HepG2 (cell line): ENCODE data around the gene AZU1. TPM values are rescaled to one million over a fixed set of nuclear protein-coding genes. Genes with fewer than 3 reads are reported as not detected.

Experiments
- ASH2L ChIP-seq: fragments of 300-600, 200-600 bp; sonication (generic); IDR thresholded peaks from 2 replicates; pipeline ENCODE4 v1.7.0; 2017; ENCODE audit warnings: low read depth, mild to moderate bottlenecking, moderate library complexity, mixed read lengths, low read length; ENCODE audit not compliant: insufficient read length
- CREM ChIP-seq, 2 experiments: sonication (generic) in 1 of 2; formaldehyde crosslinking in 1 of 2; IDR thresholded peaks; 2 replicates each; pipeline versions ENCODE4 v1.4.0 to v1.6.1; 2016 to 2020; ENCODE audit warnings: antibody characterized with exemption in 1 of 2, mild to moderate bottlenecking in 1 of 2, missing genetic modification reagents in 1 of 2
- HDAC2 ChIP-seq: sonication (generic); formaldehyde crosslinking; IDR thresholded peaks from 2 replicates; pipeline ENCODE4 v1.4.0; 2020; ENCODE audit warnings: missing genetic modification reagents
- IKZF4 ChIP-seq: sonication (generic); formaldehyde crosslinking; IDR thresholded peaks from 2 replicates; pipeline ENCODE4 v1.5.1; 2020; ENCODE audit warnings: borderline replicate concordance, mild to moderate bottlenecking, low read depth, missing genetic modification reagents; ENCODE audit errors: not compliant biosample characterization
- PAX8 ChIP-seq: sonication (generic); formaldehyde crosslinking; IDR thresholded peaks from 2 replicates; pipeline ENCODE4 v1.8.0; 2022; ENCODE audit warnings: mild to moderate bottlenecking, missing genetic modification reagents, borderline replicate concordance
- PHF8 ChIP-seq: sonication (generic); formaldehyde crosslinking; IDR thresholded peaks from 2 replicates; pipeline ENCODE4 v1.5.0; 2020; ENCODE audit warnings: missing genetic modification reagents
- XRCC5 ChIP-seq: fragments of 200-400 bp; formaldehyde crosslinking; optimal IDR thresholded peaks from 2 replicates; pipeline ENCODE3; 2017; ENCODE audit warnings: mild to moderate bottlenecking, low read length
- ZBTB21 ChIP-seq: sonication (generic); formaldehyde crosslinking; IDR thresholded peaks from 2 replicates; pipeline ENCODE4 v1.4.0; 2020; ENCODE audit warnings: missing genetic modification reagents
- ZNF232 ChIP-seq: sonication (generic); formaldehyde crosslinking; IDR thresholded peaks from 2 replicates; pipeline ENCODE4 v1.4.0; 2020; ENCODE audit warnings: missing genetic modification reagents, borderline replicate concordance
- polyA plus RNA-seq, 8 experiments: library from polyadenylated mRNA; depleted of rRNA in 3 of 8; stranded (reverse) in 7 of 8; unstranded in 1 of 8; fragments of >200 nt; fragmentation: Illumina TruSeq in 4 of 8; extraction: Trizol in 4 of 8; gene quantifications; 2 replicates each; pipeline versions ENCODE4 v1.2.1 to v1.2.3, GENCODE V29; 2011 to 2016; ENCODE audit warnings: low read depth in 4 of 8, missing spikeins in 1 of 8, mixed read lengths in 1 of 8; ENCODE audit not compliant: insufficient read depth in 1 of 8
- total RNA-seq, 5 experiments: library from RNA; depleted of rRNA; stranded (reverse); fragments of >200 nt; fragmentation: Illumina TruSeq; extraction: Trizol; gene quantifications; 2 replicates each; pipeline ENCODE4 v1.2.3, GENCODE V29; 2016; ENCODE audit warnings: low read depth in 1 of 5
- TF ChIP-seq, protein P1 (sequence below), 2 experiments: sonication (generic) in 1 of 2; formaldehyde crosslinking in 1 of 2; IDR thresholded peaks; 2 replicates each; pipeline versions ENCODE4 v1.4.0 to v1.6.1; 2016 to 2020; ENCODE audit warnings: borderline replicate concordance in 1 of 2, low read depth in 1 of 2, mild to moderate bottlenecking in 1 of 2, missing genetic modification reagents in 1 of 2
- TF ChIP-seq, protein P2 (sequence below): IDR thresholded peaks from 2 replicates; pipeline ENCODE4 v1.6.1; 2012; ENCODE audit warnings: inconsistent platforms
- TF ChIP-seq, protein P3 (sequence below): sonication (generic); formaldehyde crosslinking; IDR thresholded peaks from 2 replicates; pipeline ENCODE4 v1.8.0; 2022; ENCODE audit warnings: mild to moderate bottlenecking, missing genetic modification reagents, borderline replicate concordance
- TF ChIP-seq, protein P4 (sequence below): sonication (generic); formaldehyde crosslinking; IDR thresholded peaks from 2 replicates; pipeline ENCODE4 v1.5.0; 2020; ENCODE audit warnings: mild to moderate bottlenecking, missing genetic modification reagents, borderline replicate concordance
- TF ChIP-seq, protein P5 (sequence below): sonication (generic); formaldehyde crosslinking; IDR thresholded peaks from 2 replicates; pipeline ENCODE4 v1.5.0; 2020; ENCODE audit warnings: mild to moderate bottlenecking, missing genetic modification reagents, moderate library complexity

The AZU1 gene
- total and polyA plus RNA-seq, 2 of the 13 experiments (the other 11 are each of a cell fraction or from before 2014, with no cell fraction given) = not detected

DNA sequence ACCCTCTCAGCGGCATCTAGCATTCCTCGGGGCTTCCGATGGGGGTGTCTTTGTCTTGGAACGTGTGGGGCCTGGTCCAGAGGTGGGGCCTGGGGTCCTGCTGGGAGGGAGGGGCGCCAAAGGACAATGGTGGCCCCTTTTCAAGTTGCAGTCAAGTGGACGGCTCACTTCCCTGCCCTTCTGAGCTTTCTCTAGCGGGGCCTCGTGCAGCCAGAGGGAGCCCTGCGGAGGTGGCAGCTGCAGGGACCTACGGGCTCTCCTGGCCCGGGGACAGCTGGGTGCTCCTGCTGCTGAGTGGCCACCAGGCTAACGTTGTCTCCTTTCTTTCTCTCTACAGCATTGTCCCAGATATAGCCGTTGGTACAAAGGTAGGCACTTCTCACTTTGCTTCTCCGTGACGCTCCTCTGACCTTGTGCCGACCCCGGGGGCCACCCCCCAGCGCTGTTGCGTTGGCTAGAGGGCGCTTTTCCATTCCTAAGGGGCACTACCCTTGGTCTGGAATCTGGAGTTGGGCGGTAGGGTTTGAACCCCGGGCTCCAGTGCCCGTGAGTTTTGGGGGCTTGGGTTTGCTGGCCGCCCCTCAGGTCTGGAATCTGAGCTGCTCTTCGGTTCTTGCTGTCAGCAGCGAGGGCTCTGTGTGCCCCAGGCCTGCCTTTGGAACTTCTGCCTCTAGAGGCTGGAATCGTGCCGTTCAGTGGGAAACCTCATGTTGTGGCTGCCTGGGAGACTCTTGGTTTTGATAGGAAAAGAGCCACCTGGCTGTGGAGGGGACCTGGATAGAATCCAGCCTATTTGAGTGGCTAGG is 28.4 kb upstream of the AZU1 start (continued):
- TF ChIP-seq, protein P1, sequence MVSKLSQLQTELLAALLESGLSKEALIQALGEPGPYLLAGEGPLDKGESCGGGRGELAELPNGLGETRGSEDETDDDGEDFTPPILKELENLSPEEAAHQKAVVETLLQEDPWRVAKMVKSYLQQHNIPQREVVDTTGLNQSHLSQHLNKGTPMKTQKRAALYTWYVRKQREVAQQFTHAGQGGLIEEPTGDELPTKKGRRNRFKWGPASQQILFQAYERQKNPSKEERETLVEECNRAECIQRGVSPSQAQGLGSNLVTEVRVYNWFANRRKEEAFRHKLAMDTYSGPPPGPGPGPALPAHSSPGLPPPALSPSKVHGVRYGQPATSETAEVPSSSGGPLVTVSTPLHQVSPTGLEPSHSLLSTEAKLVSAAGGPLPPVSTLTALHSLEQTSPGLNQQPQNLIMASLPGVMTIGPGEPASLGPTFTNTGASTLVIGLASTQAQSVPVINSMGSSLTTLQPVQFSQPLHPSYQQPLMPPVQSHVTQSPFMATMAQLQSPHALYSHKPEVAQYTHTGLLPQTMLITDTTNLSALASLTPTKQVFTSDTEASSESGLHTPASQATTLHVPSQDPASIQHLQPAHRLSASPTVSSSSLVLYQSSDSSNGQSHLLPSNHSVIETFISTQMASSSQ (IDR thresholded peaks at IDR 0.05; ENCODE audit: low read depth) = peak; percentile 0; the same call in 1 of the 2 replicates
- TF ChIP-seq, protein P1 (CRISPR knock-in tag; IDR thresholded peaks at IDR 0.05; ENCODE audit: borderline replicate concordance) = no peak
- 0 out of 2 replicates have a peak, but pooled peaks have one; percentile 47 for TF ChIP-seq HDAC2 (CRISPR knock-in tag)
- peak; percentile 31; the same call in 1 of the 2 replicates for TF ChIP-seq CREM (IDR thresholded peaks at IDR 0.05)
- TF ChIP-seq CREM (CRISPR knock-in tag; IDR thresholded peaks at IDR 0.05) = no peak
- TF ChIP-seq ASH2L = peak; percentile 57
- TF ChIP-seq, protein P2, sequence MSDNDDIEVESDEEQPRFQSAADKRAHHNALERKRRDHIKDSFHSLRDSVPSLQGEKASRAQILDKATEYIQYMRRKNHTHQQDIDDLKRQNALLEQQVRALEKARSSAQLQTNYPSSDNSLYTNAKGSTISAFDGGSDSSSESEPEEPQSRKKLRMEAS = peak; percentile 33; the same call in 1 of the 2 replicates
- TF ChIP-seq, protein P3, sequence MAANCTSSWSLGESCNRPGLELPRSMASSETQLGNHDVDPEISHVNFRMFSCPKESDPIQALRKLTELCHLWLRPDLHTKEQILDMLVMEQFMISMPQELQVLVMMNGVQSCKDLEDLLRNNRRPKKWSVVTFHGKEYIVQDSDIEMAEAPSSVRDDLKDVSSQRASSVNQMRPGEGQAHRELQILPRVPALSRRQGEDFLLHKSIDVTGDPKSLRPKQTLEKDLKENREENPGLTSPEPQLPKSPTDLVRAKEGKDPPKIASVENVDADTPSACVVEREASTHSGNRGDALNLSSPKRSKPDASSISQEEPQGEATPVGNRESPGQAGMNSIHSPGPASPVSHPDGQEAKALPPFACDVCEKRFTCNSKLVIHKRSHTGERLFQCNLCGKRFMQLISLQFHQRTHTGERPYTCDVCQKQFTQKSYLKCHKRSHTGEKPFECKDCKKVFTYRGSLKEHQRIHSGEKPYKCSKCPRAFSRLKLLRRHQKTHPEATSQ (CRISPR knock-in tag) = no peak
- 0 out of 2 replicates have a peak, but pooled peaks have one; percentile 34 for TF ChIP-seq ZNF232 (CRISPR knock-in tag)
- 0 out of 2 replicates have a peak, but pooled peaks have one; percentile 12 for TF ChIP-seq ZBTB21 (CRISPR knock-in tag)
- TF ChIP-seq, protein P4, sequence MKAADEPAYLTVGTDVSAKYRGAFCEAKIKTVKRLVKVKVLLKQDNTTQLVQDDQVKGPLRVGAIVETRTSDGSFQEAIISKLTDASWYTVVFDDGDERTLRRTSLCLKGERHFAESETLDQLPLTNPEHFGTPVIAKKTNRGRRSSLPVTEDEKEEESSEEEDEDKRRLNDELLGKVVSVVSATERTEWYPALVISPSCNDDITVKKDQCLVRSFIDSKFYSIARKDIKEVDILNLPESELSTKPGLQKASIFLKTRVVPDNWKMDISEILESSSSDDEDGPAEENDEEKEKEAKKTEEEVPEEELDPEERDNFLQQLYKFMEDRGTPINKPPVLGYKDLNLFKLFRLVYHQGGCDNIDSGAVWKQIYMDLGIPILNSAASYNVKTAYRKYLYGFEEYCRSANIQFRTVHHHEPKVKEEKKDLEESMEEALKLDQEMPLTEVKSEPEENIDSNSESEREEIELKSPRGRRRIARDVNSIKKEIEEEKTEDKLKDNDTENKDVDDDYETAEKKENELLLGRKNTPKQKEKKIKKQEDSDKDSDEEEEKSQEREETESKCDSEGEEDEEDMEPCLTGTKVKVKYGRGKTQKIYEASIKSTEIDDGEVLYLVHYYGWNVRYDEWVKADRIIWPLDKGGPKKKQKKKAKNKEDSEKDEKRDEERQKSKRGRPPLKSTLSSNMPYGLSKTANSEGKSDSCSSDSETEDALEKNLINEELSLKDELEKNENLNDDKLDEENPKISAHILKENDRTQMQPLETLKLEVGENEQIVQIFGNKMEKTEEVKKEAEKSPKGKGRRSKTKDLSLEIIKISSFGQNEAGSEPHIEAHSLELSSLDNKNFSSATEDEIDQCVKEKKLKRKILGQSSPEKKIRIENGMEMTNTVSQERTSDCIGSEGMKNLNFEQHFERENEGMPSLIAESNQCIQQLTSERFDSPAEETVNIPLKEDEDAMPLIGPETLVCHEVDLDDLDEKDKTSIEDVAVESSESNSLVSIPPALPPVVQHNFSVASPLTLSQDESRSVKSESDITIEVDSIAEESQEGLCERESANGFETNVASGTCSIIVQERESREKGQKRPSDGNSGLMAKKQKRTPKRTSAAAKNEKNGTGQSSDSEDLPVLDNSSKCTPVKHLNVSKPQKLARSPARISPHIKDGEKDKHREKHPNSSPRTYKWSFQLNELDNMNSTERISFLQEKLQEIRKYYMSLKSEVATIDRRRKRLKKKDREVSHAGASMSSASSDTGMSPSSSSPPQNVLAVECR (CRISPR knock-in tag) = peak; percentile 35; the same call in 1 of the 2 replicates
- peak; percentile 63 for TF ChIP-seq IKZF4 (CRISPR knock-in tag)
- TF ChIP-seq PHF8 (CRISPR knock-in tag) = no peak
- TF ChIP-seq, protein P5, sequence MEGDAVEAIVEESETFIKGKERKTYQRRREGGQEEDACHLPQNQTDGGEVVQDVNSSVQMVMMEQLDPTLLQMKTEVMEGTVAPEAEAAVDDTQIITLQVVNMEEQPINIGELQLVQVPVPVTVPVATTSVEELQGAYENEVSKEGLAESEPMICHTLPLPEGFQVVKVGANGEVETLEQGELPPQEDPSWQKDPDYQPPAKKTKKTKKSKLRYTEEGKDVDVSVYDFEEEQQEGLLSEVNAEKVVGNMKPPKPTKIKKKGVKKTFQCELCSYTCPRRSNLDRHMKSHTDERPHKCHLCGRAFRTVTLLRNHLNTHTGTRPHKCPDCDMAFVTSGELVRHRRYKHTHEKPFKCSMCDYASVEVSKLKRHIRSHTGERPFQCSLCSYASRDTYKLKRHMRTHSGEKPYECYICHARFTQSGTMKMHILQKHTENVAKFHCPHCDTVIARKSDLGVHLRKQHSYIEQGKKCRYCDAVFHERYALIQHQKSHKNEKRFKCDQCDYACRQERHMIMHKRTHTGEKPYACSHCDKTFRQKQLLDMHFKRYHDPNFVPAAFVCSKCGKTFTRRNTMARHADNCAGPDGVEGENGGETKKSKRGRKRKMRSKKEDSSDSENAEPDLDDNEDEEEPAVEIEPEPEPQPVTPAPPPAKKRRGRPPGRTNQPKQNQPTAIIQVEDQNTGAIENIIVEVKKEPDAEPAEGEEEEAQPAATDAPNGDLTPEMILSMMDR = peak; percentile 63
- peak; percentile 44 for TF ChIP-seq XRCC5
- TF ChIP-seq PAX8 (CRISPR knock-in tag) = 0 out of 2 replicates have a peak, but pooled peaks have one; percentile 19
